ENCODE results near the gene RCOR3.
A peak's percentile ranks its signal among the peaks of the same experiment; 100 is the strongest.
"Not testable (repeated sequence)": the region's sequence is repeated elsewhere in the genome, so short reads cannot be mapped to it uniquely, and the experiment has no call there.

RCOR3 gene

DNA sequence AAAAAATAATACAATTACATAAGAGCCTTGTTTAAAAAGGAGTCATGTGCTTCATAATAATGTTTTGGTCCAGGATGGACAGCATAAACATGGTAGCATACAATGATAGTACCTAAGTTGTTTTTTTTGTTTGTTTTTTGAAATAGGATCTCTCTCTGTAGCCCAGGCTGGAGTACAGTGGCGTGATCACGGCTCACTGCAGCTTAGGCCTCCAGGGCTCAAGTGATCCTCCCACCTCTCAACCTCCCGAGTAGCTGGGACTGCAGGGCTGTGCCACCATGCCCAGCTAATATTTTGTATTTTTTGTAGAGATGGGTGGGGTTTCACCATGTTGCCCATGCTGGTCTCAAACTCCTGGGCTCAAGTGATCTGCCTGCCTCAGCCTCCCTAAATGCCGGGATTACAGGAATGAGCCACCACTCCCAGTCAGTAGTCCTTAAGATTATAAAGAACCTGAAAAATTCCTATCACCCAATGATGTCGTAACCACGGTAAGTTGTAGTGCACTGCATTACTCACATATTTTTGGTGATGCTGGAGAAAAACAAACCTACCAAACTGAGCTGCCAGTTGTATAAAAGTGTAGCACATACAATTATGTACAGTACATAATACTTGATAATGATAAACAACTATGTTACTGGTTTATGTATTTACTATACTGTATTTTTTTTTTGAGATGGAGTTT, 22.4 kb upstream of the RCOR3 start:
- no peaks in the 10 kb centered on the region for H3K4me1 ChIP-seq (ENCODE audit: control insufficient read depth, insufficient read depth, low read length)
- no peak overlapping the region for H3K9ac ChIP-seq (ENCODE audit: low read length)
- no peaks in the 10 kb centered on the region for H3K36me3 ChIP-seq (ENCODE audit: control insufficient read depth, insufficient read depth, low read length, severe bottlenecking)
- DNase-seq (ENCODE audit: low read depth) = peak; percentile 49
- H3K4me3 ChIP-seq (ENCODE audit: low read length) = no peak overlapping the region
- no peaks in the 10 kb centered on the region for H3K27me3 ChIP-seq (replicated peaks; ENCODE audit: control insufficient read depth, insufficient read depth, low read length)
- H3K9me3 ChIP-seq (ENCODE audit: control insufficient read depth, low read length) = no peaks in the 10 kb centered on the region

DNA sequence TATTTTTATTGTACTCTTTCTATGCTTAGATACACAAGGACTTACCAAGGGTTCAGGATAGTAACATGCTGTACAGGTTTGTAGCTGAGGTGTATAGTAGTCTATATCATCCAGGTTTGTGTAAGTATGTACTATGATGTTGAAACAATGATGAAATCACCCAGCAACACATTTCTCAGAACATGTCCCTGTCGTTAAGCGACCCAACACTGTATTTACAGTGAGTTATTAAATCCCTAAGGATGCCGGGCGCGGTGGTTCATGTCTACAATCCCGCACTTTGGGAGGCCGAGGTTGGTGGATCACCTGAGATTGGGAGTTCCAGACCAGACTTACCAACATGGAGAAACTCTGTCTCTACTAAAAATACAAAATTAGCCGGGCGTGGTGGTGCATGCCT, 21.6 kb upstream of the RCOR3 start:
- no peaks in the 10 kb centered on the region for H3K36me3 ChIP-seq (ENCODE audit: control insufficient read depth, insufficient read depth, low read length, severe bottlenecking)
- H3K27me3 ChIP-seq (replicated peaks; ENCODE audit: control insufficient read depth, insufficient read depth, low read length) = no peaks in the 10 kb centered on the region
- no peaks in the 10 kb centered on the region for H3K4me1 ChIP-seq (ENCODE audit: control insufficient read depth, insufficient read depth, low read length)
- no peak overlapping the region for H3K9ac ChIP-seq (ENCODE audit: low read length)
- no peak for DNase-seq (ENCODE audit: low read depth)
- no peaks in the 10 kb centered on the region for H3K9me3 ChIP-seq (ENCODE audit: control insufficient read depth, low read length)
- no peak overlapping the region for H3K4me3 ChIP-seq (ENCODE audit: low read length)

DNA sequence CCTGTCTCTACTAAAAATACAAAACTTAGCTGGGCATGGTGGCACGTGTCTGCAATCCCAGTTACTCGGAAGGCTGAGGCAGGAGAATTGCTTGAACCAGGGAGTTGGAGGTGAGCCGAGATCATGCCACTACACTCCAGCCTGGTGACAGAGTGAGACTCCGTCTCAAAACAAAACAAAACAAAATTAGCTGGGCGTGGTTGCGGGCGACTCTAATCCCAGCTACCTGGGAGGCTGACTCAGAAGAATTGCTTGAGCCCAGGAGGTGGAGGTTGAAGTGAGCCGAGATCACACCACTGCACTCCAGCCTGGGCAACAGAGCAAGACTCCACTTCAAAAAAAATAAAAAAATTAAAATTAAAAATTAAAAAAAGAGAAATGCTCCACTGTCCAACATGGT, 18.6 kb upstream of the RCOR3 start:
- H3K4me1 ChIP-seq (ENCODE audit: control insufficient read depth, insufficient read depth, low read length); H3K4me3 ChIP-seq (ENCODE audit: low read length); DNase-seq (ENCODE audit: low read depth); H3K9ac ChIP-seq (ENCODE audit: low read length); H3K27me3 ChIP-seq (replicated peaks; ENCODE audit: control insufficient read depth, insufficient read depth, low read length); H3K36me3 ChIP-seq (ENCODE audit: control insufficient read depth, insufficient read depth, low read length, severe bottlenecking); H3K9me3 ChIP-seq (ENCODE audit: control insufficient read depth, low read length): not testable (repeated sequence)

DNA sequence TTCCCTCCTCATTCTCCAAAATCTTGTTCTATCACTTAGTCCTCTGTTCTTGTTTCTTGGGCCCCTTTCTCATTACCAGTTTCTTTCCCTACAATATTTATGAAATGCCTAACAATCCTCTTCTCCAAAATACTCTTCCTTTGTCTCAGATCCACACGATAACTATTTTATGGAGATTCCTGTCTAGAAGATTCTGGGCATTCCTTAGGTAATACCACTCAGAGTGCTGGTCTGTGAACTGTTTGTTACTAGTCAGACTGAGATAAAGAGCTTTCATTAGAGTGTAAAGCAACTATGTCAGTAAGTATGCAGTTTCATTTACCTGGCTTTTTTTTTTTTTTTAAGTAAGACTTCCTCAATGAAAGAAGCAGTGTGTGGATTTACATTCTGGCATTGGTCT, 18.1 kb upstream of the RCOR3 start:
- H3K4me3 ChIP-seq (ENCODE audit: low read length) = no peak overlapping the region
- H3K27me3 ChIP-seq (replicated peaks; ENCODE audit: control insufficient read depth, insufficient read depth, low read length) = no peaks in the 10 kb centered on the region
- no peaks in the 10 kb centered on the region for H3K4me1 ChIP-seq (ENCODE audit: control insufficient read depth, insufficient read depth, low read length)
- no peaks in the 10 kb centered on the region for H3K36me3 ChIP-seq (ENCODE audit: control insufficient read depth, insufficient read depth, low read length, severe bottlenecking)
- H3K9me3 ChIP-seq (ENCODE audit: control insufficient read depth, low read length) = no peaks in the 10 kb centered on the region
- no peak for DNase-seq (ENCODE audit: low read depth)
- H3K9ac ChIP-seq (ENCODE audit: low read length) = no peak overlapping the region

DNA sequence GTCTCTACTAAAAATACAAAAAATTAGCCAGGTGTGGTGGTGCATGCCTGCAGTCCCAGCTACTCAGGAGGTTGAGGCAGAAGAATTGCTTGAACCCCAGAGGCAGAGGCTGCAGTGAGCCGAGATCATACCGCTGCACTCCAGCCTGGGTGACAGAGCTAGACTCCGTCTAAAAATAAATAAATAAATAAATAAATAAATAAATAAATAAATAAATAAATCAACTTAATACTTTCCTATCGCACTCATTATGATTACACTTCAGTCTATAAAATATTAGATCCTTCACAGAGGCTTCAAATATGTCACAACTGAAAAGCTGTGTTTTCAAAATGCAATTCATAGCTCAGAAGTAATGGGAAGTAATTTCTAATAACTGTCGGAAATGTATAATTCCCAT, 15.5 kb upstream of the RCOR3 start:
- H3K27me3 ChIP-seq (replicated peaks; ENCODE audit: control insufficient read depth, insufficient read depth, low read length); H3K4me3 ChIP-seq (ENCODE audit: low read length); H3K9ac ChIP-seq (ENCODE audit: low read length); DNase-seq (ENCODE audit: low read depth); H3K4me1 ChIP-seq (ENCODE audit: control insufficient read depth, insufficient read depth, low read length); H3K9me3 ChIP-seq (ENCODE audit: control insufficient read depth, low read length); H3K36me3 ChIP-seq (ENCODE audit: control insufficient read depth, insufficient read depth, low read length, severe bottlenecking): not testable (repeated sequence)

DNA sequence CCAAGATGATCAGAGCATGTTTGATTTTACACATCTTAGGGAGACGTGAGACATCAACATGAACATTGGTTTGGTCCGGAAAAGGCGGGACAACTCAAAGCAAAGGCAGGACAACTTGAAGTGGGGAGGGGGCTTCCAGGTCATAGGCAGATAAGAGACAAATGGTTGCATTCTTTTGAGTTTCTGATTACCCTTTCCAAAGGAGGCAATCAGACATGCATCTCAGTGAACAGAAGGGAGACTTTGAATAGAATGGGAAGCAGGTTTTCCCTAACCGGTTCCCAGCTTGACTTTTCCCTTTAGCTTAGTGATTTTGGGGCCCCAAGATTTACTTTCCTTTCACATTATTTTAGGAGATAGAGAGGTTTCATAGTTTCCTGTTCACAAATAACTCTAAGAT, 12.6 kb upstream of the RCOR3 start:
- DNase-seq (ENCODE audit: low read depth); H3K27me3 ChIP-seq (replicated peaks; ENCODE audit: control insufficient read depth, insufficient read depth, low read length); H3K36me3 ChIP-seq (ENCODE audit: control insufficient read depth, insufficient read depth, low read length, severe bottlenecking); H3K4me3 ChIP-seq (ENCODE audit: low read length); H3K9me3 ChIP-seq (ENCODE audit: control insufficient read depth, low read length); H3K9ac ChIP-seq (ENCODE audit: low read length); H3K4me1 ChIP-seq (ENCODE audit: control insufficient read depth, insufficient read depth, low read length): not testable (repeated sequence)

DNA sequence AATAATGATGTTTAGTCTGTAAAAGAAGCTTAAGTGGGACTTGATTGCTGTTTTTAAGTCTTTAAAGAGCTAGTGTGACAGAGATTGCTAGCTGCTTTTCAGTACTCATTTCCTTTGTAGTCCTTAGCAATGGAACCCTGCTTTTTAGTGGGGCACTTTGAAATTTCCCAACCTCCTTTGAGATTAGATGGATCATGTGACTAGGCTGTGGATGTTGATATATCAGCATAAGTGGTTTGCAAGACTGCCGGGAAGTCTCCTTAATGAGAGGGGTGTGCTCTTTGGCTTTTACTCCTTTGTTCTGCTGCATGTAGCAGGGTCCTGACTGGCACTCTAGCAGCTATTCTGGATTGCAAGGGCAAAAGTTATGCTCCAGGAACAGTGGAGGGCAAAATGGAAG, 11.2 kb upstream of the RCOR3 start:
- peak; percentile 6 for DNase-seq (ENCODE audit: low read depth)
- Histone ChIP-seq H3K36me3 (ENCODE audit: control insufficient read depth, insufficient read depth, low read length, severe bottlenecking) (no peaks in the 10 kb centered on the region), H3K4me1 (ENCODE audit: control insufficient read depth, insufficient read depth, low read length) (peaks cover 7% of the 10 kb centered on the region), H3K9ac (ENCODE audit: low read length) (no peak overlapping the region), H3K9me3 (ENCODE audit: control insufficient read depth, low read length) (no peaks in the 10 kb centered on the region), H3K27me3 (replicated peaks; ENCODE audit: control insufficient read depth, insufficient read depth, low read length) (no peaks in the 10 kb centered on the region), H3K4me3 (ENCODE audit: low read length) (no peak overlapping the region)

DNA sequence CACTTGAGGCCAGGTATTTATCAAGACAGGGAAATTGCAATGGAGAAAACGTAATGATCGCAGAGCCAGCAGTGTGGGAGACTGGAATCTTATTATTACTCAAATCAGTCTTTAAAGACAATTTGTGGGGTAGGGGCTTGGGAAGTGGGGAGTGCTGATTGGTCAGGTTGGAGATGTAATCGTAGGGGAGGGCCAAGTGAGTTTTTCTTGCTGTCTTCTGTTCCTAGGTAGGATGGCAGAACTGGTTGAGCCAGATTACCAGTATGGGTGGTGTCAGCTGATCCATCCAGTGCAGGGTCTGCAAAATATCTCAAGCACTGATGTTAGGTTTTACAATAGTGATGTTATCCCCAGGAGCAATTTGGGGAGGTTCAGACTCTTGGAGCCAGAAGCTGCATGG, 9.6 kb upstream of the RCOR3 start:
- DNase-seq (ENCODE audit: low read depth); H3K9me3 ChIP-seq (ENCODE audit: control insufficient read depth, low read length); H3K9ac ChIP-seq (ENCODE audit: low read length); H3K4me1 ChIP-seq (ENCODE audit: control insufficient read depth, insufficient read depth, low read length); H3K4me3 ChIP-seq (ENCODE audit: low read length); H3K27me3 ChIP-seq (replicated peaks; ENCODE audit: control insufficient read depth, insufficient read depth, low read length); H3K36me3 ChIP-seq (ENCODE audit: control insufficient read depth, insufficient read depth, low read length, severe bottlenecking): not testable (repeated sequence)

DNA sequence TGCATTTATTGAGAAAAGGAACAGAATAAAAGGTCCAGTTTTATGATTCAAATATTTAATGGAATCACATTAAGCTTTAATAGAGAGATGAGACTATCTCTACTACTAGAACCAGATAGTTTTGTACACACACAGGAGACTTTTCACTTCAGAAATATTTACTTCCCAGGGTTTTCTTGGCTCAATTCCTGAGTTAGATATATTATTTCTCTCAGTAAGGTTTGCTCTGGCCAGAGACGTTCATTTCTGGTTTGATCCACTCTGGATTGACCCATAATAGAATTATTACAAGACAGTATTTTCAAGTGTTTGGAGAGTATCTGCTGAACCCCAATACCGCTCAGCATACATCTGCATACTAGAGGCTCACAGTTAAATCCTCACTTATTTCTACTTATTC, 1.3 kb upstream of the RCOR3 start:
- Histone ChIP-seq H3K36me3 (ENCODE audit: control insufficient read depth, insufficient read depth, low read length, severe bottlenecking) (no peaks in the 10 kb centered on the region), H3K4me3 (ENCODE audit: low read length) (peak overlapping the region; percentile 88), H3K27me3 (replicated peaks; ENCODE audit: control insufficient read depth, insufficient read depth, low read length) (no peaks in the 10 kb centered on the region), H3K9ac (ENCODE audit: low read length) (peak overlapping the region; percentile 98), H3K4me1 (ENCODE audit: control insufficient read depth, insufficient read depth, low read length) (peaks cover 17% of the 10 kb centered on the region), H3K9me3 (ENCODE audit: control insufficient read depth, low read length) (no peaks in the 10 kb centered on the region)
- peak; percentile 48 for DNase-seq (ENCODE audit: low read depth)

DNA sequence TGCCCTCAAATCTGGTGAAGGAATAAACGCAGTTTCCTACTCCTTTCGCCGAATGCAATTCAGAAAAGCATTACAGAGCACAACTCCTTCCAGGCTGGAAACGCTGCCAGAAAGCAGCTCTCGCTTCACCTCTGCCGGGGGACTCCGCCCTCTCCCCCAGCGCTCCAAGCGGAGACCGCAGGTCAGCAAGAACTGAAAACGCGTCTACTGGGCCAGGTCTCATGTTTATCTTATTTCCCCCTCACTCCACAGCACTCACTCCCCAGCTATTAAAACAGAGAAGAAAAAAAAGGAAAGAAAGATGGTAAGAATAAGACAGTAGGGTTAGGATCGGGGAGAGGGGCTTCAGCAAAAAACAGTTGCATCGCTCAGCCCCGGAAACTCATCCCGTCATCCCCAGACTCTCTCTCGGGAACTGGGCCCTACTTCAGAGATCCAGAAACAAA, 833 bp upstream of the RCOR3 start:
- peak overlapping the region; percentile 98 for H3K9ac ChIP-seq (ENCODE audit: low read length)
- H3K4me1 ChIP-seq (ENCODE audit: control insufficient read depth, insufficient read depth, low read length) = peaks cover 17% of the 10 kb centered on the region
- H3K4me3 ChIP-seq (ENCODE audit: low read length) = peak overlapping the region; percentile 88
- no peaks in the 10 kb centered on the region for H3K36me3 ChIP-seq (ENCODE audit: control insufficient read depth, insufficient read depth, low read length, severe bottlenecking)
- H3K9me3 ChIP-seq (ENCODE audit: control insufficient read depth, low read length) = no peaks in the 10 kb centered on the region
- H3K27me3 ChIP-seq (replicated peaks; ENCODE audit: control insufficient read depth, insufficient read depth, low read length) = no peaks in the 10 kb centered on the region
- peak; percentile 84 for DNase-seq (ENCODE audit: low read depth)

DNA sequence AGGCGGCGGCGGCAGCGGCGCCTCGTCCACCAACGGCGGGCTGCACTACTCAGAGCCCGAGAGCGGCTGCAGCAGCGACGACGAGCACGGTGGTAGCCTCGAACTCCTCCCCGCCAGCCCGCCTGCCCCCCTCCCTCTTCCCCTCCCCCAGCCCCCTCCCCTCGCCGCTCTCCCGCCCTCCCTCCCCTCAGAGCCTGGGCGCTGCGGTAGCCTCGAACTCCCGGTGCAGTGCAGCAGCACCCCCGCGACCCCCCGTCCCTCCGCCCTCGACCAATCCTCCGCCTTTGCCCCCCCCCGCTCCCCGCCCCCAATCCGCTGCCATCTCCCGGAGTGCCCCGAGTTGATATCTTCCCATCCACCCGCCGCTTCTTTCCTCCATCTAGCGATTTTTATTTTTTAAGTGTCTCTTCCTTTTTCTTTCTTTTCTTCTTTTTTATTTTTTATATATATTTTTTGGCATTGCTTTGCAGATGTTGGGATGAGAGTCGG, 516 bp downstream of the RCOR3 start:
- peaks cover 3% of the 10 kb centered on the region for H3K36me3 ChIP-seq (ENCODE audit: control insufficient read depth, insufficient read depth, low read length, severe bottlenecking)
- DNase-seq (ENCODE audit: low read depth) = no peak
- peak overlapping the region; percentile 93 for H3K9ac ChIP-seq (ENCODE audit: low read length)
- H3K4me3 ChIP-seq (ENCODE audit: low read length) = peak overlapping the region; percentile 93
- H3K27me3 ChIP-seq (replicated peaks; ENCODE audit: control insufficient read depth, insufficient read depth, low read length) = no peaks in the 10 kb centered on the region
- H3K4me1 ChIP-seq (ENCODE audit: control insufficient read depth, insufficient read depth, low read length) = peaks cover 17% of the 10 kb centered on the region
- H3K9me3 ChIP-seq (ENCODE audit: control insufficient read depth, low read length) = no peaks in the 10 kb centered on the region

Data from adipocyte (in vitro differentiated cells).